IMR-90 (cell line): ENCODE measurements around the gene ERAS. TPM values are rescaled to one million over a fixed set of nuclear protein-coding genes. Genes with fewer than 3 reads are reported as not detected.

Experiments
- ATAC-seq: fragments of 200-7000 bp; cut with Tn5 transposase; 2 replicates; pipeline ENCODE4 v1.9.1; 2020; ENCODE audit warnings: low read depth, mild to moderate bottlenecking, moderate library complexity
- BruUV-seq: library from RNA; stranded (reverse); fragments of 400-500 nt; replicated peaks from 2 replicates; lab custom pipeline; 2021; lab: Mats Ljungman, UMichigan
- CTCF ChIA-PET: fragments of 300-600 bp; formaldehyde crosslinking; extraction: SDS; loops from one replicate; lab custom pipeline; 2021; ENCODE audit warnings: antibody characterized with exemption; lab: Yijun Ruan, JAX
- POLR2A ChIA-PET: fragments of 300-600 bp; sonication (Branson Sonifier 250); formaldehyde crosslinking; loops from one replicate; lab custom pipeline; 2022; ENCODE audit warnings: antibody characterized with exemption; ENCODE audit not compliant: unreplicated experiment; lab: Charles Lee
- DNase-seq: peaks from one replicate; pipeline ENCODE4 v3.0.0; 2013
- H2AFZ ChIP-seq: replicated peaks from 2 replicates; pipeline ENCODE3; 2013; ENCODE audit warnings: low read length, mild to moderate bottlenecking; ENCODE audit not compliant: poor library complexity
- H2AK5ac ChIP-seq: 2 replicates; pipeline ENCODE4 v1.6.1; 2013; ENCODE audit warnings: low read depth, low read length, inconsistent platforms
- H2AK9ac ChIP-seq: replicated peaks from 2 replicates; pipeline ENCODE3; 2013; ENCODE audit warnings: mild to moderate bottlenecking, low read depth, low read length, moderate library complexity; ENCODE audit not compliant: poor library complexity
- H2BK120ac ChIP-seq: 2 replicates; pipeline ENCODE4 v1.6.1; 2013; ENCODE audit warnings: low read depth, low read length, inconsistent platforms
- H2BK15ac ChIP-seq: 3 replicates; pipeline ENCODE4 v1.6.1; 2013; ENCODE audit warnings: low read depth, low read length, inconsistent platforms
- H2BK20ac ChIP-seq: 2 replicates; pipeline ENCODE4 v1.6.1; 2013; ENCODE audit warnings: low read depth, mild to moderate bottlenecking, inconsistent platforms, low read length, moderate library complexity
- H2BK5ac ChIP-seq: 2 replicates; pipeline ENCODE4 v1.6.1; 2013; ENCODE audit warnings: mild to moderate bottlenecking, low read depth, low read length, inconsistent platforms; ENCODE audit not compliant: poor library complexity, severe bottlenecking
- H3K14ac ChIP-seq: replicated peaks from 2 replicates; pipeline ENCODE4 v1.6.1; 2013; ENCODE audit warnings: low read depth, low read length, inconsistent platforms
- H3K18ac ChIP-seq: 2 replicates; pipeline ENCODE4 v1.6.1; 2013; ENCODE audit warnings: low read depth, low read length, control low read depth
- H3K23ac ChIP-seq: 2 replicates; pipeline ENCODE4 v1.6.1; 2013; ENCODE audit warnings: low read depth, low read length, inconsistent platforms
- H3K27ac ChIP-seq: 2 replicates; pipeline ENCODE4 v1.5.1; 2013; ENCODE audit warnings: mild to moderate bottlenecking, control low read depth, low read length; ENCODE audit not compliant: insufficient read depth
- H3K27me3 ChIP-seq: 2 replicates; pipeline ENCODE4 v1.6.1; 2013; ENCODE audit warnings: low read length; ENCODE audit not compliant: control insufficient read depth, insufficient read depth
- H3K36me3 ChIP-seq: 2 replicates; pipeline ENCODE4 v1.6.1; 2013; ENCODE audit warnings: low read length, mixed read lengths; ENCODE audit not compliant: control insufficient read depth, insufficient read depth
- H3K4ac ChIP-seq: 2 replicates; pipeline ENCODE4 v1.6.1; 2013; ENCODE audit warnings: low read depth, low read length, inconsistent platforms
- H3K4me1 ChIP-seq: 2 replicates; pipeline ENCODE4 v1.6.1; 2013; ENCODE audit warnings: low read length, mixed read lengths; ENCODE audit not compliant: control insufficient read depth, insufficient read depth
- H3K4me2 ChIP-seq: 2 replicates; pipeline ENCODE4 v1.6.1; 2013; ENCODE audit warnings: low read depth, mild to moderate bottlenecking, control low read depth, low read length, moderate library complexity
- H3K4me3 ChIP-seq: 2 replicates; pipeline ENCODE4 v1.5.1; 2013; ENCODE audit warnings: low read depth, mild to moderate bottlenecking, control low read depth, low read length, moderate library complexity; ENCODE audit not compliant: insufficient read depth
- H3K56ac ChIP-seq: 2 replicates; pipeline ENCODE4 v1.6.1; 2013; ENCODE audit warnings: low read length, inconsistent platforms; ENCODE audit not compliant: insufficient read depth; ENCODE audit errors: extremely low read depth
- H3K79me1 ChIP-seq, 2 experiments: 2 replicates each; pipeline ENCODE4 v1.6.1; 2013; ENCODE audit warnings: low read length in 2 of 2, inconsistent platforms in 1 of 2, low read depth in 1 of 2
- H3K9ac ChIP-seq: 2 replicates; pipeline ENCODE4 v1.6.1; 2013; ENCODE audit warnings: low read depth, low read length, control low read depth
- H3K9me1 ChIP-seq: 2 replicates; pipeline ENCODE4 v1.6.1; 2013; ENCODE audit warnings: low read length, inconsistent platforms; ENCODE audit not compliant: insufficient read depth
- H3K9me3 ChIP-seq: 2 replicates; pipeline ENCODE4 v1.6.1; 2013; ENCODE audit warnings: low read length; ENCODE audit not compliant: control insufficient read depth, insufficient read depth
- H4K20me1 ChIP-seq: 2 replicates; pipeline ENCODE4 v1.6.1; 2013; ENCODE audit warnings: low read length, inconsistent platforms; ENCODE audit not compliant: insufficient read depth
- H4K5ac ChIP-seq: 2 replicates; pipeline ENCODE4 v1.6.1; 2013; ENCODE audit warnings: mild to moderate bottlenecking, low read depth, low read length, control low read depth
- H4K8ac ChIP-seq, 2 experiments: 2 replicates each; pipeline ENCODE4 v1.6.1; 2013; ENCODE audit warnings: low read depth in 2 of 2, low read length in 2 of 2, control low read depth in 1 of 2, inconsistent platforms in 1 of 2
- H4K91ac ChIP-seq: 2 replicates; pipeline ENCODE4 v1.6.1; 2013; ENCODE audit warnings: low read depth, low read length, inconsistent platforms; ENCODE audit not compliant: insufficient read depth
- BHLHE40 ChIP-seq: fragments of 150-350 bp; IDR thresholded peaks from 2 replicates; pipeline ENCODE4 v1.6.1; 2016; ENCODE audit warnings: mild to moderate bottlenecking, low read depth, low read length
- CEBPB ChIP-seq: IDR thresholded peaks from 2 replicates; pipeline ENCODE4 v1.6.1; 2012; ENCODE audit warnings: low read depth, low read length, improper control_type of control experiment
- CHD1 ChIP-seq: IDR thresholded peaks from 2 replicates; pipeline ENCODE4 v1.6.1; 2012; ENCODE audit warnings: low read depth, low read length, improper control_type of control experiment
- ELK1 ChIP-seq: fragments of 150-350 bp; IDR thresholded peaks from 2 replicates; pipeline ENCODE4 v1.6.1; 2016; ENCODE audit warnings: low read depth, mild to moderate bottlenecking, low read length, moderate library complexity, borderline replicate concordance
- FOS ChIP-seq: fragments of 150-350 bp; IDR thresholded peaks from 2 replicates; pipeline ENCODE4 v1.6.1; 2016; ENCODE audit warnings: low read depth, low read length
- MAFK ChIP-seq: IDR thresholded peaks from 2 replicates; pipeline ENCODE4 v1.6.1; 2012; ENCODE audit warnings: low read depth, low read length, improper control_type of control experiment
- MAZ ChIP-seq: IDR thresholded peaks from 2 replicates; pipeline ENCODE4 v1.6.1; 2012; ENCODE audit warnings: low read depth, mild to moderate bottlenecking, low read length, improper control_type of control experiment, moderate library complexity, borderline replicate concordance
- MXI1 ChIP-seq: IDR thresholded peaks from 2 replicates; pipeline ENCODE4 v1.6.1; 2012; ENCODE audit warnings: low read depth, mild to moderate bottlenecking, low read length, moderate library complexity, borderline replicate concordance
- NFE2L2 ChIP-seq: fragments of 150-350 bp; IDR thresholded peaks from 2 replicates; pipeline ENCODE4 v1.6.1; 2016; ENCODE audit warnings: low read depth, mild to moderate bottlenecking, low read length
- POLR2A ChIP-seq: IDR thresholded peaks from 2 replicates; pipeline ENCODE4 v1.6.1; 2012; ENCODE audit warnings: mild to moderate bottlenecking, low read depth, low read length
- RAD21 ChIP-seq: IDR thresholded peaks from 2 replicates; pipeline ENCODE4 v1.6.1; 2012; ENCODE audit warnings: low read length, improper control_type of control experiment
- RCOR1 ChIP-seq: IDR thresholded peaks from 2 replicates; pipeline ENCODE4 v1.6.1; 2012; ENCODE audit warnings: mild to moderate bottlenecking, low read length, improper control_type of control experiment; ENCODE audit not compliant: insufficient replicate concordance
- RFX5 ChIP-seq: IDR thresholded peaks from 2 replicates; pipeline ENCODE4 v1.8.0; 2012; ENCODE audit warnings: low read depth, mild to moderate bottlenecking, low read length, moderate library complexity
- SMC3 ChIP-seq: fragments of 150-350 bp; IDR thresholded peaks from 2 replicates; pipeline ENCODE4 v1.6.1; 2016; ENCODE audit warnings: low read depth, mild to moderate bottlenecking, antibody characterized with exemption, low read length, moderate library complexity
- WGBS, 2 experiments: methylation state at CpG; one replicate each; pipeline versions ENCODE4 v1.1.5 to v1.1.7; 2013; ENCODE audit warnings: missing lambda C conversion rate in 2 of 2; ENCODE audit not compliant: insufficient read length in 1 of 2; ENCODE audit errors: extremely low coverage in 2 of 2; 5-methylcytosine and 5-hydroxymethylcytosine counted together
- dilution Hi-C: fragments of 300-500 bp; cut with HindIII; formaldehyde crosslinking; loops from one replicate; pipeline ENCODE4 v1.14.3; 2018; ENCODE audit warnings: low sequenced_read_pairs; ENCODE audit not compliant: unreplicated experiment
- in situ Hi-C: fragments of 300-500 bp; cut with MboI; formaldehyde crosslinking; loops from 3 replicates; pipeline ENCODE4 v1.14.3; 2019; ENCODE audit warnings: low sequenced_read_pairs, inconsistent platforms, mixed read lengths
- intact Hi-C: fragments of 100-400 bp; cut with micrococcal nuclease; formaldehyde crosslinking; loops from 2 replicates; pipeline ENCODE4 v1.10.0; 2022
- polyA plus RNA-seq, 3 experiments: library from polyadenylated mRNA; depleted of rRNA; stranded (reverse); fragments of >200 nt; gene quantifications; 2 replicates each; pipeline ENCODE4 v1.2.3, GENCODE V29; 2012; ENCODE audit warnings: low replicate concordance in 1 of 3
- total RNA-seq: library from RNA; depleted of rRNA; stranded (reverse); fragments of >200 nt; gene quantifications from 2 replicates; pipeline ENCODE4 v1.2.3, GENCODE V29; 2012
- TF ChIP-seq, protein P1 (sequence below): fragments of 150-350 bp; IDR thresholded peaks from 2 replicates; pipeline ENCODE4 v1.6.1; 2017; ENCODE audit warnings: mild to moderate bottlenecking, antibody characterized with exemption, low read length, low read depth
- TF ChIP-seq, protein P2 (sequence below): conservative IDR thresholded peaks from 2 replicates; pipeline ENCODE4 v1.5.1; 2012; ENCODE audit warnings: mild to moderate bottlenecking, low read depth, low read length, improper control_type of control experiment

Gene ERAS
- total and polyA plus RNA-seq, 2 of the 4 experiments (the other 2 are of a cell fraction): not detected

- CTCF ChIA-PET: no interaction called here
- intact Hi-C loops (no loop called here), in situ Hi-C loops (no loop called here), dilution Hi-C loops (no loop called here)
- Histone ChIP-seq H4K91ac (no peak overlapping the region), H3K9me3 (peaks cover 8% of the 10 kb centered on the region), H3K4me2 (no peak overlapping the region), H3K27ac (no peak overlapping the region), H4K8ac (no peak overlapping the region), H2AK5ac (no peak overlapping the region), H3K14ac (no peak overlapping the region), H2BK120ac (no peak overlapping the region), H2AK9ac (no peak overlapping the region), H3K79me1 (no peaks in the 10 kb centered on the region), H3K56ac (no peak overlapping the region), H3K4me3 (no peak overlapping the region), H3K4me1 (no peaks in the 10 kb centered on the region), H3K9ac (no peak overlapping the region), H4K20me1 (no peaks in the 10 kb centered on the region), H3K36me3 (peaks cover 22% of the 10 kb centered on the region), H3K9me1 (no peaks in the 10 kb centered on the region), H3K4ac (no peak overlapping the region), H3K23ac (no peak overlapping the region), H3K27me3 (peaks cover 4% of the 10 kb centered on the region; the same call in 1 of the 2 replicates), H4K5ac (no peak overlapping the region), H2BK20ac (no peak overlapping the region), H2AFZ (no peak overlapping the region), H2BK5ac (no peak overlapping the region), H3K18ac (no peak overlapping the region), H2BK15ac (no peak overlapping the region)
- POLR2A ChIA-PET: no interaction called here
- ATAC-seq: no peak
- no peak for DNase-seq
- BruUV-seq: no TSS peak
- WGBS, 2 experiments: 80% methylated on average over 2 of the region's 6 CpGs; no CpG with 5 or more reads in 1 of the 2 experiments
- TF ChIP-seq, protein P1, sequence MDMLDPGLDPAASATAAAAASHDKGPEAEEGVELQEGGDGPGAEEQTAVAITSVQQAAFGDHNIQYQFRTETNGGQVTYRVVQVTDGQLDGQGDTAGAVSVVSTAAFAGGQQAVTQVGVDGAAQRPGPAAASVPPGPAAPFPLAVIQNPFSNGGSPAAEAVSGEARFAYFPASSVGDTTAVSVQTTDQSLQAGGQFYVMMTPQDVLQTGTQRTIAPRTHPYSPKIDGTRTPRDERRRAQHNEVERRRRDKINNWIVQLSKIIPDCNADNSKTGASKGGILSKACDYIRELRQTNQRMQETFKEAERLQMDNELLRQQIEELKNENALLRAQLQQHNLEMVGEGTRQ: no peak
- TF ChIP-seq CEBPB: no peak
- TF ChIP-seq MAFK: no peak
- TF ChIP-seq, protein P2, sequence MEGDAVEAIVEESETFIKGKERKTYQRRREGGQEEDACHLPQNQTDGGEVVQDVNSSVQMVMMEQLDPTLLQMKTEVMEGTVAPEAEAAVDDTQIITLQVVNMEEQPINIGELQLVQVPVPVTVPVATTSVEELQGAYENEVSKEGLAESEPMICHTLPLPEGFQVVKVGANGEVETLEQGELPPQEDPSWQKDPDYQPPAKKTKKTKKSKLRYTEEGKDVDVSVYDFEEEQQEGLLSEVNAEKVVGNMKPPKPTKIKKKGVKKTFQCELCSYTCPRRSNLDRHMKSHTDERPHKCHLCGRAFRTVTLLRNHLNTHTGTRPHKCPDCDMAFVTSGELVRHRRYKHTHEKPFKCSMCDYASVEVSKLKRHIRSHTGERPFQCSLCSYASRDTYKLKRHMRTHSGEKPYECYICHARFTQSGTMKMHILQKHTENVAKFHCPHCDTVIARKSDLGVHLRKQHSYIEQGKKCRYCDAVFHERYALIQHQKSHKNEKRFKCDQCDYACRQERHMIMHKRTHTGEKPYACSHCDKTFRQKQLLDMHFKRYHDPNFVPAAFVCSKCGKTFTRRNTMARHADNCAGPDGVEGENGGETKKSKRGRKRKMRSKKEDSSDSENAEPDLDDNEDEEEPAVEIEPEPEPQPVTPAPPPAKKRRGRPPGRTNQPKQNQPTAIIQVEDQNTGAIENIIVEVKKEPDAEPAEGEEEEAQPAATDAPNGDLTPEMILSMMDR: no peak
- TF ChIP-seq SMC3: no peak
- TF ChIP-seq RAD21: no peak
- TF ChIP-seq POLR2A: no peak
- no peak for TF ChIP-seq NFE2L2
- no peak for TF ChIP-seq ELK1
- TF ChIP-seq RFX5: no peak
- no peak for TF ChIP-seq MAZ
- no peak for TF ChIP-seq MXI1
- TF ChIP-seq RCOR1: no peak
- TF ChIP-seq CHD1: no peak
- no peak for TF ChIP-seq BHLHE40
- TF ChIP-seq FOS: no peak
Measured at GRCh38 chrX:48823053-48823452, 3.3 kb upstream of the ERAS start.
